GM08714 (cell line): ENCODE measurements around the gene PDE7B.

Experiments
- H3K4me3 ChIP-seq: fragments of 200-500 bp; sonication (Bioruptor generic); 2 replicates; pipeline ENCODE4 v1.5.1; 2014; ENCODE audit warnings: mild to moderate bottlenecking, low read length, inconsistent platforms
- ZNF274 ChIP-seq: IDR thresholded peaks from 2 replicates; pipeline ENCODE4 v1.6.1; 2012; ENCODE audit warnings: mild to moderate bottlenecking, low read depth, low read length

The PDE7B gene

GRCh38 chr6:136020691-136021090 lies 169.2 kb downstream of the PDE7B start:
- no peak for TF ChIP-seq ZNF274
- no peak overlapping the region for H3K4me3 ChIP-seq

GRCh38 chr6:136022224-136022874 lies 170.8 kb downstream of the PDE7B start:
- H3K4me3 ChIP-seq, result no peak overlapping the region
- no peak for TF ChIP-seq ZNF274

DNA sequence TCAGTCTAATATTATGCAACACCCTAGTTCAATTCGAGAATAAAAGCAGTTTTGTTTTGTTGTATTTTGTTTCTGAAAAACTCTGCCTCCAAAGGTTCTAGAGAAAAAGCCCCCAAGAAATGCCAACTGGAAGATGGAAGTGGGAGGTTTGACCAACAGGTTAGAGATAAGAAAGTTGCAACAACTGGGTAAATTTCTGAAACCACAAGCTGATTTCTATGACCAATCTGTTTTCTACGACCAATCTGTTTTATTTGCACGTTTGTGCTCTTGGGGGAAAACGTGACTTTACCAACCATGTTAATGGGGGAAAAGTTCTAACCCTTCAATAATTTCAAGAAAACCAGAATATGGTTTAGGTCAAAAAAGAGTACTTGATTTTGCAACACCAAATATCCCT lies 173.2 kb downstream of the PDE7B start:
- no peak overlapping the region for H3K4me3 ChIP-seq
- no peak for TF ChIP-seq ZNF274

- no peak for TF ChIP-seq ZNF274
- no peak overlapping the region for H3K4me3 ChIP-seq
Observed at GRCh38 chr6:136025736-136026135, 174.2 kb downstream of the PDE7B start.

DNA sequence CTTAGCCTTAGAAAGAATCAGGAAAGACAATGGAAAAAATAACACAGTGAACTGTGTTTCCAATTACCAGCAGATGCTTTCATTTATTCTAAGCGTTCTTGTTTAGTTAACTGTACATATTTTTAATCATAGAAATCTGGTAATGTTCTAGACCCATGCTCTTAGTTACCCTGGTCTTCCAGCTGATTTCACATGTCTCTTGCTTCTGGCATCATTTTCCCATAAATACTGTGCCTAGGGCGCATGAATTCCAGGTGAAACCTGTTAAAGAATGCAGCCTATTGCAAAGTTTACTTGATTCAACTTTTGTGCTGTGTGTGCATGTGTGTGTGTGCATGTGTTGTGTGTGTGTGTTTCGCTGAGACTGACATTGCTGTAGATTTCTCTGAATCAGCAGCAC lies 178.6 kb downstream of the PDE7B start:
- no peak overlapping the region for H3K4me3 ChIP-seq
- no peak for TF ChIP-seq ZNF274

DNA sequence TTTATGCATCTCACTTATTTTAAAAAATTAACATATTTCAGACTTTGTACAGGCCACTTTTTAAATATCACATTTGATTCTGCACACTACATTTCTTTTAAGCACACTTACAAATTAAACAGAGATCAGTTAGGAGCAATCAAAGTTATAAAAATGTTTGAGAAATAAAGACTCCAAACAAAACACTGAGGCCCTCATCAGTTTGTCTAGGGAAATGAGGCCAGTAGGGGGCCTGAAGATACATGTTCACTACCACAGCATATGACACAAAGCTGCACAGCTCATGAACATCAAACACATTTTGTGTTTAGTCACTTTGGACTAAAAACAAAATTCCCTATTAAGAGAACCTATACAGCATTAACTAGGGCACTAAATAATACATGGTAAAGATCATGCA lies 180.5 kb downstream of the PDE7B start:
- H3K4me3 ChIP-seq, result no peak overlapping the region
- TF ChIP-seq ZNF274, result no peak

- TF ChIP-seq ZNF274, result no peak
- no peak overlapping the region for H3K4me3 ChIP-seq
Observed at GRCh38 chr6:136033416-136033815, 181.9 kb downstream of the PDE7B start.

DNA sequence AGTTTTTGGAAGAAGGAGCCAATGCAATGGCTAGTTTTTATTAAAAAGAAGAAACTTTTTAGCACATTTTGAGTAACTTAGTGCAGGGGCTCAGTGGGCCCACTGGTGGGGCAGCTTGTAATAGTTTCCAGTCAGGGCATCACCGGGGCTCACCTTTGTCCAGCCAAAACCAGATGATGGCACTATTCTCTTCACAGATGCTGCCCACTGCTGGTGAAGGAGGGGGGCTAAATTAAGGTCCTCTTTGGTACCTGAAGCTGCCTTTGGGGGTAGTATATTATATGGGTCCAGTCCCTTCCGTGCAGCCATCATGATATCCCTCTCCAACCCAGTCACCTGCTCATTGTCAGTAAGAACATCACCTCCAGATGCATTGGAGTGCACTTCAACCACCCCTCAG lies 182.9 kb downstream of the PDE7B start:
- H3K4me3 ChIP-seq, result no peak overlapping the region
- TF ChIP-seq ZNF274, result no peak

DNA sequence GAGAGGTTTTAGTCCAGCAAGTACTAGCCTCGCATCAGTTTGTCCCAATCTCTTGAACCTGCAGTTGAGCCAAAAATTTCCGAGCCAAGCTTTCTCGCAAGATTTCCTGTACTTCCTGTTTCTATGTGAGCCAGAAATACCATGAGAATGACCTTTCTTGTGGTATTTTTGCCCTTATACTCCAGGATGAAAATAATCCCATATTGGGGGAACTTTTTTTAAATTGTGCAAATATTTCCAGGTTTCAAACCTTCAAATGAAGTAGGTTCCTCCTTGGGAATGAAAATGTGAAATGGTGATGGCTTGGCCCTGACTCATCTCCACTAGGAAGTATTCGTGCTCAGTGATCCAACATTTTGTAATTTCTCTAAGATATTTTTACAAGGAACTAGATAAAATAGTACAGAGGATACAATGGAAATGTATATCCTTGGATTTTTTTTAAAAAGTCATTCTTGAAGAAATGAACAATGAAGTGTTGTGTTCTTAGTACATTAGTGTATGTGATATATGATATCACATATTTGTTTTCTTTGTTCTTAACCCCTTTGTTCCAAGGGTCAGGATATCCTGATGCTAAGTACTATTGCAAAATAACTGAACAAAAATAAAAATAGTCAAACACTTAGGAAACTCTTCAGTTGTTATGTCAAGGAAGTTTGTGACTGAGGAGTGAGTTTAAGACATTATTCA lies 184.0 kb downstream of the PDE7B start:
- no peak for TF ChIP-seq ZNF274
- no peak overlapping the region for H3K4me3 ChIP-seq

GRCh38 chr6:136036071-136036380 lies 184.5 kb downstream of the PDE7B start:
- no peak for TF ChIP-seq ZNF274
- H3K4me3 ChIP-seq, result no peak overlapping the region

- no peak overlapping the region for H3K4me3 ChIP-seq
- no peak for TF ChIP-seq ZNF274
Observed at GRCh38 chr6:136036601-136037000, 185.1 kb downstream of the PDE7B start.

- no peak for TF ChIP-seq ZNF274
- no peak overlapping the region for H3K4me3 ChIP-seq
Observed at GRCh38 chr6:136037242-136037875, 185.9 kb downstream of the PDE7B start.

DNA sequence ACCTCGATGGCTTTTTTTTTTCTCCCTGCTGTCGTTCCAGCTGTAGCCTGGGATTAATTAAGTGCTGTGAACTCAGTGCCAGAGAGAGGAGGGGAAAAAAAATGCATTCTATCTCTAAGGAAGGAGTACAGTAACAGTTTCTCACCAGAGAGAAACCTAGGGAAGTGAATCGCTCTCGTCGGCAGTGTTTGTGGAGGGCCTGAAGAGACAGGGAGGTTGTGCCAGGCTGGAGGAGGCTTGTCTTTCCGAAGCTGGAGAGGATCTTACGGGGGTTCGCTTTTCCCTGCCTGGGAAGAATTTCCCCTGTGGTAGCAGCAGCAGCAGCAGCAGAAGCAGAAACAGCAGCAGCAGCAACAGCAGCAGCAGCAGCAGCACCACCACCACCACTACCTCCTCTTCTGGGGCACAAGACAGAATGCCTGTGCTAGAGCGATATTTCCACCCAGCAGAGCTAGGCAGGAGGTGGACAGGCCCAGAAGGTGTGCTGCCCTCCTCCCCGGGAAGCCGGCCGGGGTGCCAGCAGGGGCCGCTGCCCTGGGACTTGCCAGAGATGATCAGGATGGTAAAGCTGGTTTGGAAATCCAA lies 186.5 kb downstream of the PDE7B start:
- H3K4me3 ChIP-seq, result no peak overlapping the region

GRCh38 chr6:136038531-136038930 lies 187.0 kb downstream of the PDE7B start:
- TF ChIP-seq ZNF274, result no peak
- H3K4me3 ChIP-seq, result no peak overlapping the region

More for the DNA sequence above, 186.5 kb downstream of the PDE7B start:
- TF ChIP-seq ZNF274, result no peak

DNA sequence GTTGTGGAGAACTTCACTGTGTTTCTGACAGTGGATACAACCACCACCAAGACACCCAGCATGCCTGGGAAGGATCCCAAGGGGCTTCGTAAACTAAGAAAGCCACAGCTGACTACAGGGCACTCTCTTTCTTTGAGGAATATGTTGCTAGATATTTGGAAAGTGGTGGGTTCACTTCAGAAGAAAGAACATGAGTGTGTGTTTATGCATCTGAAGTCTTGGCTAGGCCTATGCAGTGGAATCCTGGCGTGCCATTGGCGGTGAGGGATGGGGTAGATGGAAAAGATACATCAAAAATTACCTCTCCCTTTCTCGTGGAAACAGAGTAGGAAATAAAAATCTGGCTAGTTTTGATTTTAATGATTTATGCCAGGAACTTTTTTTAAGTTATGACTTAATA lies 187.7 kb downstream of the PDE7B start:
- no peak for TF ChIP-seq ZNF274
- H3K4me3 ChIP-seq, result no peak overlapping the region
